HG03442 (cell line): ENCODE results near the gene GABPB1.
A peak's percentile ranks its signal among the peaks of the same experiment; 100 is the strongest.

Experiments used
- ATAC-seq: cut with Tn5 transposase; IDR thresholded peaks from one replicate; pipeline ENCODE4 v1.9.1; 2021; ENCODE audit warnings: mild to moderate bottlenecking, moderate library complexity; ENCODE audit not compliant: unreplicated experiment

The GABPB1 gene

GRCh38 chr15:50345298-50345697 lies 9.7 kb downstream of the GABPB1 start:
- no peak for ATAC-seq

GRCh38 chr15:50344006-50344464 lies 11.0 kb downstream of the GABPB1 start:
- ATAC-seq = no peak

- no peak for ATAC-seq
Observed at GRCh38 chr15:50341616-50342136, 13.3 kb downstream of the GABPB1 start.

DNA sequence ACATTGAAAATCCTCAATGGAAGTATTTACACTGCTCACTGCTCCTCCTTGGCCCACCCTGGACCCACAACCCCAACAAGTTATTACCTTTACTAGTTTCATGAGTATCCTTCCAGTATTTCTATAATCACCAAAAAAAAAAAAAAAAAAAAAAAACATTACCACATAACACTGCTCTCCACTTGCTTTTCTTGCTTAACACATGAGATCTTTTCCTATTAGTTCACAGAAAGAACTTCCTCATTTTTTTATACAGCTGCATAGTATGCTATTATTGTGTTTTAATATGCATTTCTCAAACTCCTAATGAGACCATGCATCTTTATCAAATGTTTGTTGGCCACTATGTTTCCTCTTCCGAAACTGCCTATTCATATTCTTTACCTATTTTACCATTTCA lies 14.6 kb downstream of the GABPB1 start:
- ATAC-seq = no peak

- ATAC-seq = no peak
Observed at GRCh38 chr15:50339717-50340116, 15.3 kb downstream of the GABPB1 start.

- no peak for ATAC-seq
Observed at GRCh38 chr15:50335251-50335650, 19.7 kb downstream of the GABPB1 start.

- ATAC-seq = no peak
Observed at GRCh38 chr15:50333229-50333628, 21.8 kb downstream of the GABPB1 start.

GRCh38 chr15:50330921-50331320 lies 24.1 kb downstream of the GABPB1 start:
- peak; percentile 58 for ATAC-seq

DNA sequence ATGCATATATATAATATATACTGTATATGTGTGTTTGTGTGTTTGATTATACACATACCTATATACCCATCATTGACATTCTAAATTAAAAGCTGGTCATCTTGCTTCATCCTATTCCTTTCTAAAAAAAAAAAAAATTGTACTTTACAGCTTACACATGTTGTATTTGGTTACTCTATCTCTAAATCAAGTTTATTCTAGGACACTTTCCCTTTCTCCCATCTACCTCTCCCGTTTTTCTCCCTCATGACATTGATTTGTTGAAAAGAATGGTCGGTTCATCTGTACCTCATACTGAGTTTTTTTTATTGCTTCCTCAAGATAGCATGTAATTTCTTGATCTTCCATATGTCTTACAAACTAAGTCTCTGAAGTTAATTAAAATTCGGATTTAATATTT lies 26.9 kb downstream of the GABPB1 start:
- ATAC-seq = no peak

DNA sequence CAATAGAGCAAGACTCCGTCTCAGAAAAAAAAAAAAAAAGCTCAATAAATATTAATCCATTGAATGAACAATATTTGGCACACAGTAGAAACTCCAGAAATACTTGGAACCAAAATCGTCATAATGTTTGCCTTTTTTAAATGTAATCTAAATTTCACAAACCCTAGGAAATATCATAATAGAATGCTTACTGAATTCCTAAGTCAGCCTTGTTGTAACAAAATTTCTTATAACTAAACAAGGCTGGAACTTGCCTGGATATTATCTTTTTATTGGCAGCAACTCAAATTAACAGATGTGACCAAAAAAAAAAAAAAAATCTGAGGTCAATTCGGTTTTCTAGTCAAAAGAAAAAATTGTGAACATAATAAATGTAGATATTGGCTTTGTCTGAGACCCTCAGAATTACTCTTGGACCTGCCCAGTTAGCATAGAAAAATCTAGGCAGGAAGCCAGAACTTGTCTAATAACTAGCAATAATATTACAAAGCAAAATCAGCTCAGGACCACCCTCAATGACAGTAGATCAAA lies 33.3 kb downstream of the GABPB1 start:
- no peak for ATAC-seq

DNA sequence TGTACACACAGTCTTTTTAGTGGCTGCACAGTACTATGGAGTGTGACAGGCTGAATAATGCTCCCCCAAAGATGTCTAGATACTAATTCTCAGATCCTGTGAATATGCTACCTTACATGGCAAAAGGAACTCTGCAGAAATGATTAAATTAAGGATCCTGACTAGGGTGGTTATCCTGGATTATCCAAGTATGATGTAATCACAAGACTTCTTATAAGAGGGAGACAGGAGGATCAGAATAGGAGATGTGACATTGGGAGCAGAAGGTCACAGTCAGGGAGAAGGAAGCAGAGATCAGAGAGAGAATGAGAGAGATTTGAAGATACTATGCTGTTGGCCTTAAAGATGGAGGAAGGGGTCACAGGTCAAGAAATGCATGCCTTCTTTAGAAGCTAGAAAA lies 34.5 kb downstream of the GABPB1 start:
- ATAC-seq = no peak

GRCh38 chr15:50318697-50319096 lies 36.3 kb downstream of the GABPB1 start:
- ATAC-seq = no peak

GRCh38 chr15:50315814-50316630 lies 39.0 kb downstream of the GABPB1 start:
- no peak for ATAC-seq

DNA sequence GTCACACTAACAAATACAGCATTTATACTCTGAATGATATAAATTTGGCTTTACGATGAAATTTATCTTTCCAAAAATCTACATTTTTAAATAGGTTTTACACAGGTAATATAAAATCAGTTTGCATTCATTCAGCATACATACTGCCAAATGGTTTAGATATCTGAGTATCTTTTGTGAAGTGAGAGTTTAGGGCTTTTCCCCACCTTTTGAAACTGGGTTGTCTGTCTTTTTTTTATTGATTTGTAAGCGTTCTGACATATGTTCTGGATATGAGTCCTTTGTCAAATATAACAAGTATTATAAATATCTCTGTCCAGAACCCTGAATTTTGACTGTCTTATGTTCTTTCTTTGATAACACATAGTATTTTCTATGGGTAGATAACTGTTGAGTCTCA lies 42.4 kb downstream of the GABPB1 start:
- no peak for ATAC-seq

- ATAC-seq = no peak
Observed at GRCh38 chr15:50307799-50308198, 47.2 kb downstream of the GABPB1 start.

DNA sequence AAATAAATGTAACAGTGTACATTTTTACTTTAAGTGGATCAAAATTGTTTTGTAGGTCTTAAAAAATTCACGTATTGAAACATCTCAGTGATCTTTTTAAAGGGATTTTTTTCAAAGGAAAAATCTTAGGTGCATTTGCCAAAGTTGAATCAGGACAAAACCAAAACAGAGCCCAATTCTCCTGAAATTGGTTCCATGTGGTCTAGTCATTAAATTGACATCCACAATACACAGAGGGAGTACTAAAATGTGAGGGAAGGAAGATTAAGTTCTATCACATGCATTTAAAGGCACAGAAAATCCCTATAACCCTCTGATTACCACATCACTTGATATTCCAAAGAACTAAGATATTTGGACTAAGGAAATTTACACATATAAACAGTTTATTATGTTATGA lies 50.2 kb downstream of the GABPB1 start:
- ATAC-seq = no peak

GRCh38 chr15:50302581-50302980 lies 52.4 kb downstream of the GABPB1 start:
- ATAC-seq = no peak

GRCh38 chr15:50298340-50298739 lies 56.7 kb downstream of the GABPB1 start:
- ATAC-seq = no peak

DNA sequence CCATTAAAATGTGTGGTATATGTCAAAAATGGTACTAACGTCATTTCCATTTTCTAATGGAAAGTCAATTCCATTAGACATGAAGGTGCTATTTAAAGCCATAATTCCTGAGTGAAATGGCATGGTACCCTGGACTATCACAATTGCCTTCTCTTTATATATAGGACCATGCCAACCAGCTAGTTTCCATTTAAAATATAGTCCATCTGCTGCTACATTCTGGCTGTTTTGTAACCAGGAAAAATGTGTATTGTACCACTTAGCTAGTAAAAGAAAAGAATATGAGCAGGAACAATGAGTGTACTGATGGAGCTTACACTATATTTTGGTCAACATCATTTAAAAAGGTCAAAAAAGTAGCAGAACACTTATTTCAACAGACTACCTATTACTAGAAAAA lies 59.0 kb downstream of the GABPB1 start:
- ATAC-seq = no peak

- no peak for ATAC-seq
Observed at GRCh38 chr15:50289749-50290148, 65.2 kb downstream of the GABPB1 start.

- ATAC-seq = no peak
Observed at GRCh38 chr15:50287324-50288116, 67.5 kb downstream of the GABPB1 start.

GRCh38 chr15:50281427-50281826 lies 73.6 kb downstream of the GABPB1 start:
- no peak for ATAC-seq
